GM12878 (cell line): ENCODE data around the gene CBFB. TPM values are rescaled to one million over a fixed set of nuclear protein-coding genes. Genes with fewer than 3 reads are reported as not detected.

Source experiments
- ATAC-seq: fragments of 200-7000 bp; cut with Tn5 transposase; 3 replicates; pipeline ENCODE4 v1.9.1; 2020; ENCODE audit warnings: mild to moderate bottlenecking, moderate library complexity
- BruUV-seq: library from RNA; stranded (reverse); fragments of 400-500 nt; replicated peaks from 2 replicates; lab custom pipeline; 2021; lab: Mats Ljungman, UMichigan
- CTCF ChIA-PET: fragments of 300-600 bp; sonication (Branson Sonifier 250); formaldehyde crosslinking; extraction: SDS; loops from one replicate; lab custom pipeline; 2021; ENCODE audit warnings: inconsistent platforms; lab: Yijun Ruan, JAX
- POLR2A ChIA-PET: fragments of 350-600 bp; formaldehyde crosslinking; extraction: SDS; loops from one replicate; lab custom pipeline; 2021; ENCODE audit warnings: inconsistent platforms; lab: Charles Lee
- RAD21 ChIA-PET: fragments of 300-600 bp; sonication (Branson Sonifier 250); formaldehyde crosslinking; loops from one replicate; lab custom pipeline; 2023; ENCODE audit warnings: antibody characterized with exemption; ENCODE audit not compliant: unreplicated experiment; lab: Charles Lee
- SMC1A ChIA-PET: fragments of 300-600 bp; sonication (Branson Sonifier 250); formaldehyde crosslinking; loops from one replicate; lab custom pipeline; 2023; ENCODE audit not compliant: unreplicated experiment, uncharacterized antibody; lab: Charles Lee
- DNase-seq: peaks from one replicate; pipeline ENCODE4 v3.0.0-alpha.2; 2011; ENCODE audit warnings: low read depth, low spot score
- FAIRE-seq: peaks from 3 replicates; lab custom pipeline; 2011; peaks lifted over from hg19 to GRCh38; lab: Jason Lieb, UNC
- H2AFZ ChIP-seq: 2 replicates; pipeline ENCODE4 v1.6.0; 2011; ENCODE audit warnings: low read depth, low read length, control low read depth; ENCODE audit not compliant: control insufficient read depth
- H3K27ac ChIP-seq: 2 replicates; pipeline ENCODE4 v1.5.1; 2011; ENCODE audit warnings: control low read depth; ENCODE audit not compliant: control insufficient read depth, insufficient read depth
- H3K27me3 ChIP-seq, 2 experiments: replicated peaks in 1 of 2; 2 replicates each; pipeline versions ENCODE4 v1.6.0 to v1.6.1; 2011; ENCODE audit warnings: low read length in 1 of 2; ENCODE audit not compliant: control insufficient read depth in 2 of 2, insufficient read depth in 2 of 2
- H3K36me3 ChIP-seq, 2 experiments: 2 replicates each; pipeline ENCODE4 v1.5.1; 2011; ENCODE audit warnings: low read length in 1 of 2; ENCODE audit not compliant: control insufficient read depth in 2 of 2, insufficient read depth in 2 of 2
- H3K4me1 ChIP-seq: 2 replicates; pipeline ENCODE4 v1.6.1; 2011; ENCODE audit warnings: mild to moderate bottlenecking, low read length, moderate library complexity, mixed read lengths; ENCODE audit not compliant: control insufficient read depth, insufficient read depth
- H3K4me2 ChIP-seq: 2 replicates; pipeline ENCODE4 v1.6.0; 2011; ENCODE audit warnings: control low read depth; ENCODE audit not compliant: control insufficient read depth, insufficient read depth
- H3K4me3 ChIP-seq: fragments of 200-600 bp; sonication (generic); 2 replicates; pipeline ENCODE4 v1.5.1; 2016
- H3K79me2 ChIP-seq: 2 replicates; pipeline ENCODE4 v1.6.0; 2011; ENCODE audit warnings: low read length; ENCODE audit not compliant: control insufficient read depth, insufficient read depth
- H3K9ac ChIP-seq: 2 replicates; pipeline ENCODE4 v1.8.0; 2011; ENCODE audit warnings: low read length, control low read depth, mixed read lengths; ENCODE audit not compliant: control insufficient read depth, insufficient read depth
- H3K9me3 ChIP-seq: replicated peaks from 3 replicates; pipeline ENCODE4 v1.5.1; 2011; ENCODE audit warnings: mild to moderate bottlenecking, low read length; ENCODE audit not compliant: control insufficient read depth, insufficient read depth
- H4K20me1 ChIP-seq: 2 replicates; pipeline ENCODE4 v1.6.0; 2011; ENCODE audit not compliant: control insufficient read depth, insufficient read depth
- EP300 ChIP-seq, 2 experiments: fragments of 150-350 bp in 1 of 2; IDR thresholded peaks; 2 replicates each; pipeline ENCODE4 v1.6.1; 2011 to 2012; ENCODE audit warnings: low read depth in 2 of 2, low read length in 2 of 2, borderline replicate concordance in 1 of 2, improper control_type of control experiment in 1 of 2, inconsistent platforms in 1 of 2; ENCODE audit not compliant: control insufficient read depth in 1 of 2
- IKZF1 ChIP-seq: fragments of 450-650 bp; conservative IDR thresholded peaks from 2 replicates; pipeline ENCODE4 v1.6.1; 2017; ENCODE audit warnings: antibody characterized with exemption, mild to moderate bottlenecking
- JUNB ChIP-seq: IDR thresholded peaks from 2 replicates; pipeline ENCODE4 v1.6.1; 2016; ENCODE audit warnings: antibody characterized with exemption, mild to moderate bottlenecking
- POLR2AphosphoS2 ChIP-seq: IDR thresholded peaks from 2 replicates; pipeline ENCODE4 v1.6.1; 2011; ENCODE audit warnings: low read depth, mild to moderate bottlenecking, low read length, improper control_type of control experiment, moderate library complexity
- ZSCAN29 ChIP-seq: fragments of 450-650 bp; IDR thresholded peaks from 2 replicates; pipeline ENCODE4 v1.6.1; 2017; ENCODE audit warnings: mild to moderate bottlenecking, moderate library complexity
- WGBS: methylation state at CpG from one replicate; pipeline ENCODE4 v1.1.6; 2016; ENCODE audit warnings: low lambda C conversion rate; ENCODE audit not compliant: insufficient replicate concordance, insufficient coverage; ENCODE audit errors: missing lambda C conversion rate; 5-methylcytosine and 5-hydroxymethylcytosine counted together
- in situ Hi-C: fragments of 300-500 bp; cut with MboI; formaldehyde crosslinking; loops from 9 replicates; pipeline ENCODE4 v1.14.3; 2018; ENCODE audit warnings: mixed read lengths
- intact Hi-C: fragments of 100-400 bp; cut with micrococcal nuclease; formaldehyde crosslinking; loops from one replicate; pipeline ENCODE4 v1.14.2; 2022; ENCODE audit not compliant: unreplicated experiment
- polyA plus RNA-seq, 11 experiments: library from polyadenylated mRNA; depleted of rRNA in 4 of 11; unstranded in 6 of 11; stranded (reverse) in 5 of 11; fragments of >200 nt; fragmentation: Nextera tagmentation in 4 of 11; fragmentation: Illumina TruSeq in 1 of 11; extraction: Ambion mirVana in 4 of 11; extraction: Trizol in 1 of 11; gene quantifications; 1 replicate in 1 of 11; 2 replicates in 10 of 11; pipeline versions ENCODE4 v1.2.1 to v1.2.3, GENCODE V29; 2011 to 2016; ENCODE audit warnings: inconsistent platforms in 2 of 11, missing spikeins in 2 of 11, low read depth in 1 of 11
- total RNA-seq, 4 experiments: library from RNA; depleted of rRNA in 3 of 4; stranded (reverse); fragments of >200 nt in 3 of 4; fragmentation: Illumina TruSeq in 1 of 4; extraction: Trizol in 1 of 4; gene quantifications; 2 replicates each; pipeline versions ENCODE4 v1.2.1 to v1.2.3, GENCODE V29; 2013 to 2021
- TF ChIP-seq, protein P1 (sequence below): IDR thresholded peaks from 2 replicates; pipeline ENCODE4 v1.6.1; 2012; ENCODE audit warnings: low read depth, low read length, improper control_type of control experiment
- TF ChIP-seq, protein P2 (sequence below): fragments of 450-650 bp; IDR thresholded peaks from 2 replicates; pipeline ENCODE4 v1.6.1; 2017; ENCODE audit warnings: mild to moderate bottlenecking, low read depth, inconsistent platforms; ENCODE audit not compliant: poor library complexity, severe bottlenecking
- TF ChIP-seq, protein P3 (sequence below): fragments of 450-650 bp; IDR thresholded peaks from 2 replicates; pipeline ENCODE4 v1.6.1; 2016; ENCODE audit warnings: mild to moderate bottlenecking, moderate library complexity, borderline replicate concordance

The CBFB gene
- total and polyA plus RNA-seq, 10 of the 15 experiments (the other 5 are each of a cell fraction or from before 2014, with no cell fraction given), result 25.3 to 83.8 (median 65.7) TPM

DNA sequence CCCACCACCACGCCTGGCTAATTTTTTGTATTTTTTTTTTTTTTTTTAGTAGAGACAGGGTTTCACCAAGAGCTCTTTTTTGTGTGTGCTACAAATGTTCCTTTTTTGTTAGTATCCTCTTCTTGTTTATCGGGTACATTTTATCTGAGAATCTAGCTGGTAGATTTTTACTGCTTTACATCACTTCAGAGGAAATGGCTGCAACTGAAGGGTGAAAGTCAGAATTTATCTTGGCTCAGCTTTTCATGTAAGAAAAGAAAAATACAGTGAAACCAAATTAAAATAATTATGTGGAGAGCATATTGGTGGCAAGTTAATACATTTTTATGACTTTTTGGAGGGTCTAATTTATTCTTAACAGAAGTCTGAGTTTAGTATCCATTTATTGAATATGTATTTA is 26.0 kb downstream of the CBFB start:
- no TSS peak for BruUV-seq
- Histone ChIP-seq H3K9ac (no peak overlapping the region), H3K4me1 (peaks cover 4% of the 10 kb centered on the region), H3K4me2 (no peak overlapping the region), H3K4me3 (no peak overlapping the region)
- no peak for ATAC-seq
- intact Hi-C loops, result no loop called here
- DNase-seq, result no peak
- RAD21 ChIA-PET, result interaction anchor here (0.7 to 1.0 kb wide), 2 partner anchors 49 to 51 kb away, joined by 4 read pairs; no protein-coding TSS in a partner anchor
- TF ChIP-seq IKZF1 (no peak), POLR2AphosphoS2 (no peak), EP300 (IDR thresholded peaks at IDR 0.05; ENCODE audit: borderline replicate concordance in 1 of 2, control insufficient read depth in 1 of 2, low read depth in 2 of 2, low read length in 2 of 2) (no peak), JUNB (no peak), ZSCAN29 (no peak)
- TF ChIP-seq, protein P1, sequence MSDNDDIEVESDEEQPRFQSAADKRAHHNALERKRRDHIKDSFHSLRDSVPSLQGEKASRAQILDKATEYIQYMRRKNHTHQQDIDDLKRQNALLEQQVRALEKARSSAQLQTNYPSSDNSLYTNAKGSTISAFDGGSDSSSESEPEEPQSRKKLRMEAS, result no peak
- TF ChIP-seq, protein P2, sequence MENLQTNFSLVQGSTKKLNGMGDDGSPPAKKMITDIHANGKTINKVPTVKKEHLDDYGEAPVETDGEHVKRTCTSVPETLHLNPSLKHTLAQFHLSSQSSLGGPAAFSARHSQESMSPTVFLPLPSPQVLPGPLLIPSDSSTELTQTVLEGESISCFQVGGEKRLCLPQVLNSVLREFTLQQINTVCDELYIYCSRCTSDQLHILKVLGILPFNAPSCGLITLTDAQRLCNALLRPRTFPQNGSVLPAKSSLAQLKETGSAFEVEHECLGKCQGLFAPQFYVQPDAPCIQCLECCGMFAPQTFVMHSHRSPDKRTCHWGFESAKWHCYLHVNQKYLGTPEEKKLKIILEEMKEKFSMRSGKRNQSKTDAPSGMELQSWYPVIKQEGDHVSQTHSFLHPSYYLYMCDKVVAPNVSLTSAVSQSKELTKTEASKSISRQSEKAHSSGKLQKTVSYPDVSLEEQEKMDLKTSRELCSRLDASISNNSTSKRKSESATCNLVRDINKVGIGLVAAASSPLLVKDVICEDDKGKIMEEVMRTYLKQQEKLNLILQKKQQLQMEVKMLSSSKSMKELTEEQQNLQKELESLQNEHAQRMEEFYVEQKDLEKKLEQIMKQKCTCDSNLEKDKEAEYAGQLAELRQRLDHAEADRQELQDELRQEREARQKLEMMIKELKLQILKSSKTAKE, result no peak
- TF ChIP-seq, protein P3, sequence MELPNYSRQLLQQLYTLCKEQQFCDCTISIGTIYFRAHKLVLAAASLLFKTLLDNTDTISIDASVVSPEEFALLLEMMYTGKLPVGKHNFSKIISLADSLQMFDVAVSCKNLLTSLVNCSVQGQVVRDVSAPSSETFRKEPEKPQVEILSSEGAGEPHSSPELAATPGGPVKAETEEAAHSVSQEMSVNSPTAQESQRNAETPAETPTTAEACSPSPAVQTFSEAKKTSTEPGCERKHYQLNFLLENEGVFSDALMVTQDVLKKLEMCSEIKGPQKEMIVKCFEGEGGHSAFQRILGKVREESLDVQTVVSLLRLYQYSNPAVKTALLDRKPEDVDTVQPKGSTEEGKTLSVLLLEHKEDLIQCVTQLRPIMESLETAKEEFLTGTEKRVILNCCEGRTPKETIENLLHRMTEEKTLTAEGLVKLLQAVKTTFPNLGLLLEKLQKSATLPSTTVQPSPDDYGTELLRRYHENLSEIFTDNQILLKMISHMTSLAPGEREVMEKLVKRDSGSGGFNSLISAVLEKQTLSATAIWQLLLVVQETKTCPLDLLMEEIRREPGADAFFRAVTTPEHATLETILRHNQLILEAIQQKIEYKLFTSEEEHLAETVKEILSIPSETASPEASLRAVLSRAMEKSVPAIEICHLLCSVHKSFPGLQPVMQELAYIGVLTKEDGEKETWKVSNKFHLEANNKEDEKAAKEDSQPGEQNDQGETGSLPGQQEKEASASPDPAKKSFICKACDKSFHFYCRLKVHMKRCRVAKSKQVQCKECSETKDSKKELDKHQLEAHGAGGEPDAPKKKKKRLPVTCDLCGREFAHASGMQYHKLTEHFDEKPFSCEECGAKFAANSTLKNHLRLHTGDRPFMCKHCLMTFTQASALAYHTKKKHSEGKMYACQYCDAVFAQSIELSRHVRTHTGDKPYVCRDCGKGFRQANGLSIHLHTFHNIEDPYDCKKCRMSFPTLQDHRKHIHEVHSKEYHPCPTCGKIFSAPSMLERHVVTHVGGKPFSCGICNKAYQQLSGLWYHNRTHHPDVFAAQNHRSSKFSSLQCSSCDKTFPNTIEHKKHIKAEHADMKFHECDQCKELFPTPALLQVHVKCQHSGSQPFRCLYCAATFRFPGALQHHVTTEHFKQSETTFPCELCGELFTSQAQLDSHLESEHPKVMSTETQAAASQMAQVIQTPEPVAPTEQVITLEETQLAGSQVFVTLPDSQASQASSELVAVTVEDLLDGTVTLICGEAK, result no peak
- TF ChIP-seq, all 136 proteins: peak for 0
- SMC1A ChIA-PET, result interaction anchor here (0.7 to 1.6 kb wide), 5 partner anchors 11 to 310 kb away, joined by 3 to 7 read pairs (median 3); no protein-coding TSS in a partner anchor
- Histone ChIP-seq H3K9me3 (no peaks in the 10 kb centered on the region), H3K27ac (no peak overlapping the region), H2AFZ (no peak overlapping the region), H3K27me3 (no peaks in the 10 kb centered on the region), H4K20me1 (no peaks in the 10 kb centered on the region), H3K79me2 (peaks cover 41% of the 10 kb centered on the region), H3K36me3 (peaks cover 0 to 7% of the 10 kb centered on the region in 2 experiments; a peak in 2 of 4 replicates)
- CTCF ChIA-PET, result interaction anchor here (1.5 kb wide), 1 partner anchor 100 kb away, joined by 4 read pairs; no protein-coding TSS in a partner anchor
- POLR2A ChIA-PET, result interaction anchor here (0.6 to 1.0 kb wide), 5 partner anchors 10 to 99 kb away, joined by 3 to 5 read pairs (median 4); no protein-coding TSS in a partner anchor
- 100% methylated on average over 2 of the region's 2 CpGs for WGBS
- in situ Hi-C loops, result no loop called here
- no peak for FAIRE-seq
